ENCODE results near the gene TDRKH.

- TF ChIP-seq POLR2A (IDR thresholded peaks at IDR 0.05) (no peak), CTCF (IDR thresholded peaks at IDR 0.05) (no peak)
These were observed 12.1 kb upstream of the TDRKH start for GRCh38 chr1:151802372-151802771.

All from testis (tissue), 2 donors.